Large intestine (tissue), 3 donors: ENCODE data around the gene CCL1. TPM values are rescaled to one million over a fixed set of nuclear protein-coding genes. Genes with fewer than 3 reads are reported as not detected.

Experiments
- DNase-seq, 2 donors: peaks; one replicate each; pipeline versions ENCODE4 v3.0.0 to v3.0.0-alpha.2; 2013
- H3K27ac ChIP-seq: one replicate; pipeline ENCODE4 v1.5.1; 2013; ENCODE audit warnings: low read length
- H3K27me3 ChIP-seq: 2 replicates; pipeline ENCODE4 v1.6.1; 2013; ENCODE audit warnings: low read length; ENCODE audit not compliant: control insufficient read depth, insufficient read depth
- H3K36me3 ChIP-seq: 2 replicates; pipeline ENCODE4 v1.6.1; 2013; ENCODE audit warnings: low read length; ENCODE audit not compliant: control insufficient read depth, insufficient read depth
- H3K4me1 ChIP-seq: one replicate; pipeline ENCODE4 v1.6.1; 2013; ENCODE audit warnings: low read length; ENCODE audit not compliant: control insufficient read depth, insufficient read depth
- H3K4me3 ChIP-seq: one replicate; pipeline ENCODE4 v1.5.1; 2013; ENCODE audit warnings: low read length
- H3K9me3 ChIP-seq: one replicate; pipeline ENCODE4 v1.6.1; 2013; ENCODE audit warnings: mild to moderate bottlenecking, low read depth, low read length, moderate library complexity; ENCODE audit not compliant: control insufficient read depth
- WGBS: methylation state at CpG from one replicate; pipeline ENCODE4 v1.1.5; 2013; ENCODE audit warnings: low lambda C conversion rate; ENCODE audit not compliant: insufficient coverage; 5-methylcytosine and 5-hydroxymethylcytosine counted together
- polyA plus RNA-seq: library from polyadenylated mRNA; unstranded; fragments of 120-200 nt; gene quantifications from one replicate; pipeline ENCODE4 v1.2.1, GENCODE V29; 2013

CCL1 gene
- polyA plus RNA-seq, 1 donor, result not detected

- no peak overlapping the region for H3K27ac ChIP-seq
- no peaks in the 10 kb centered on the region for H3K4me1 ChIP-seq
- WGBS, result no CpG with 5 or more reads among the region's 2 CpGs
- DNase-seq, result no peak
- no peaks in the 10 kb centered on the region for H3K36me3 ChIP-seq
- no peaks in the 10 kb centered on the region for H3K27me3 ChIP-seq
- no peaks in the 10 kb centered on the region for H3K9me3 ChIP-seq
- H3K4me3 ChIP-seq, result no peak overlapping the region
Observed at GRCh38 chr17:34398990-34399389, 36.0 kb upstream of the CCL1 start.

GRCh38 chr17:34397265-34397664 is 34.2 kb upstream of the CCL1 start:
- Histone ChIP-seq H3K36me3 (no peaks in the 10 kb centered on the region), H3K27ac (no peak overlapping the region), H3K4me1 (no peaks in the 10 kb centered on the region), H3K4me3 (no peak overlapping the region), H3K27me3 (no peaks in the 10 kb centered on the region), H3K9me3 (no peaks in the 10 kb centered on the region)
- no peak for DNase-seq

- 80% methylated on average over 1 of the region's 3 CpGs for WGBS
- no peaks in the 10 kb centered on the region for H3K4me1 ChIP-seq
- no peaks in the 10 kb centered on the region for H3K27me3 ChIP-seq
- H3K9me3 ChIP-seq, result no peaks in the 10 kb centered on the region
- DNase-seq, result no peak
- H3K27ac ChIP-seq, result no peak overlapping the region
- H3K36me3 ChIP-seq, result no peaks in the 10 kb centered on the region
- H3K4me3 ChIP-seq, result no peak overlapping the region
Observed at GRCh38 chr17:34393401-34393800, 30.4 kb upstream of the CCL1 start.

- H3K36me3 ChIP-seq, result no peaks in the 10 kb centered on the region
- no peaks in the 10 kb centered on the region for H3K9me3 ChIP-seq
- no CpG with 5 or more reads among the region's 2 CpGs for WGBS
- no peaks in the 10 kb centered on the region for H3K4me1 ChIP-seq
- H3K27me3 ChIP-seq, result peaks cover 2% of the 10 kb centered on the region
- no peak overlapping the region for H3K4me3 ChIP-seq
- no peak for DNase-seq
- no peak overlapping the region for H3K27ac ChIP-seq
Observed at GRCh38 chr17:34391241-34391640, 28.2 kb upstream of the CCL1 start.

GRCh38 chr17:34390649-34391048 is 27.6 kb upstream of the CCL1 start:
- Histone ChIP-seq H3K27me3 (peaks cover 2% of the 10 kb centered on the region), H3K27ac (no peak overlapping the region), H3K4me3 (no peak overlapping the region), H3K4me1 (no peaks in the 10 kb centered on the region), H3K36me3 (no peaks in the 10 kb centered on the region), H3K9me3 (no peaks in the 10 kb centered on the region)
- no peak for DNase-seq
- no CpG with 5 or more reads among the region's 4 CpGs for WGBS

- no peak for DNase-seq
- Histone ChIP-seq H3K4me1 (no peaks in the 10 kb centered on the region), H3K27ac (no peak overlapping the region), H3K4me3 (no peak overlapping the region), H3K36me3 (no peaks in the 10 kb centered on the region), H3K27me3 (peaks cover 2% of the 10 kb centered on the region), H3K9me3 (no peaks in the 10 kb centered on the region)
- no CpG with 5 or more reads among the region's 6 CpGs for WGBS
Observed at GRCh38 chr17:34389126-34389750, 26.2 kb upstream of the CCL1 start.

- H3K4me1 ChIP-seq, result no peaks in the 10 kb centered on the region
- no peaks in the 10 kb centered on the region for H3K36me3 ChIP-seq
- no peak overlapping the region for H3K27ac ChIP-seq
- no peak overlapping the region for H3K4me3 ChIP-seq
- 80% methylated on average over 1 of the region's 5 CpGs for WGBS
- peaks cover 7% of the 10 kb centered on the region for H3K27me3 ChIP-seq
- no peak for DNase-seq
- H3K9me3 ChIP-seq, result no peaks in the 10 kb centered on the region
Observed at GRCh38 chr17:34387566-34387965, 24.5 kb upstream of the CCL1 start.

GRCh38 chr17:34386697-34387550 is 23.9 kb upstream of the CCL1 start:
- H3K4me1 ChIP-seq, result no peaks in the 10 kb centered on the region
- no CpG with 5 or more reads among the region's 5 CpGs for WGBS

GRCh38 chr17:34386343-34386696 is 23.3 kb upstream of the CCL1 start:
- no peaks in the 10 kb centered on the region for H3K36me3 ChIP-seq
- no peak for DNase-seq
- H3K27ac ChIP-seq, result no peak overlapping the region
- no peaks in the 10 kb centered on the region for H3K4me1 ChIP-seq
- H3K4me3 ChIP-seq, result no peak overlapping the region
- no CpG with 5 or more reads among the region's 5 CpGs for WGBS
- H3K9me3 ChIP-seq, result no peaks in the 10 kb centered on the region
- H3K27me3 ChIP-seq, result peaks cover 7% of the 10 kb centered on the region

More at GRCh38 chr17:34386697-34387550, 23.9 kb upstream of the CCL1 start:
- Histone ChIP-seq H3K4me3 (no peak overlapping the region), H3K27ac (no peak overlapping the region), H3K9me3 (no peaks in the 10 kb centered on the region), H3K36me3 (no peaks in the 10 kb centered on the region), H3K27me3 (peaks cover 7% of the 10 kb centered on the region)
- no peak for DNase-seq

GRCh38 chr17:34384822-34385605 is 22.0 kb upstream of the CCL1 start:
- Histone ChIP-seq H3K9me3 (no peaks in the 10 kb centered on the region), H3K4me3 (no peak overlapping the region), H3K4me1 (no peaks in the 10 kb centered on the region), H3K27me3 (peaks cover 7% of the 10 kb centered on the region), H3K36me3 (no peaks in the 10 kb centered on the region), H3K27ac (no peak overlapping the region)
- DNase-seq, result no peak
- 83% methylated on average over 2 of the region's 9 CpGs for WGBS
